ENCODE measurements around the gene CNTF. TPM values are rescaled to one million over a fixed set of nuclear protein-coding genes. Genes with fewer than 3 reads are reported as not detected.
"Not testable (repeated sequence)": the region's sequence is repeated elsewhere in the genome, so short reads cannot be mapped to it uniquely, and the experiment has no call there.

The CNTF gene, protein sequence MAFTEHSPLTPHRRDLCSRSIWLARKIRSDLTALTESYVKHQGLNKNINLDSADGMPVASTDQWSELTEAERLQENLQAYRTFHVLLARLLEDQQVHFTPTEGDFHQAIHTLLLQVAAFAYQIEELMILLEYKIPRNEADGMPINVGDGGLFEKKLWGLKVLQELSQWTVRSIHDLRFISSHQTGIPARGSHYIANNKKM
- total RNA-seq, result 1.1 and 1.6 TPM in 2 replicates
- long read RNA-seq, result 0 reads

GRCh38 chr11:58622344-58622743 lies at the start of gene CNTF:
Gene CNTF, plus strand, starts transcription at chr11:58622665. Its CDS starts 88 bp downstream, at chr11:58622753.
- H3K9me3 Mint-ChIP-seq (ENCODE audit: unreplicated experiment), result no peaks in the 10 kb centered on the region
- DNase-seq (ENCODE audit: extremely low spot score, unreplicated experiment), result no peak
- peaks cover 62% of the 10 kb centered on the region for H3K36me3 Mint-ChIP-seq (ENCODE audit: unreplicated experiment)
- TF ChIP-seq CTCF (IDR thresholded peaks at IDR 0.05), result no peak
- no peak within 1 kb of the TSS for H3K4me3 Mint-ChIP-seq (ENCODE audit: unreplicated experiment)
- H3K27ac Mint-ChIP-seq (ENCODE audit: unreplicated experiment), result peak within 1 kb of the TSS; percentile 12
- H3K4me1 Mint-ChIP-seq (ENCODE audit: unreplicated experiment), result peaks cover 16% of the 10 kb centered on the region
- no peaks in the 10 kb centered on the region for H3K27me3 Mint-ChIP-seq (ENCODE audit: unreplicated experiment)

DNA sequence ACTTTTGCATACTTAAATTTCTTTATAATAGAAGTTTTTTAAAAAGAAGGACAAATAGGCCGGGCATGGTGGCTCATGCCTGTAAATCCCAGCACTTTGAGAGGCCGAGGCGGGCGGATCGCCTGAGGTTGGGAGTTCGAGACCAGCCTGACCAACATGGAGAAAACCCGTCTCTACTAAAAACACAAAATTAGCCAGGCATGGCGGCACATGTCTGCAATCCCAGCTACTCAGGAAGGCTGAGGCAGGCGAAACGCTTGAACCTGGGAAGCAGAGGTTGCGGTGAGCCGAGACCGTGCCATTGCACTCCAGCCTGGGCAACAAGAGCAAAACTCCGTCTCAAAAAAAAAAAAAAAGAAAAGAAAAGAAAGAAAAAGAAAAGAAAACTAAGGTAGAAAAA lies 49.6 kb upstream of the CNTF start:
- Mint-ChIP-seq H3K4me1 (ENCODE audit: unreplicated experiment) (peaks cover 28% of the 10 kb centered on the region), H3K36me3 (ENCODE audit: unreplicated experiment) (peaks cover 13% of the 10 kb centered on the region), H3K27ac (ENCODE audit: unreplicated experiment) (peak overlapping the region; percentile 67)
- not testable (repeated sequence) for H3K27me3 Mint-ChIP-seq (ENCODE audit: unreplicated experiment); H3K9me3 Mint-ChIP-seq (ENCODE audit: unreplicated experiment); H3K4me3 Mint-ChIP-seq (ENCODE audit: unreplicated experiment); DNase-seq (ENCODE audit: extremely low spot score, unreplicated experiment)

DNA sequence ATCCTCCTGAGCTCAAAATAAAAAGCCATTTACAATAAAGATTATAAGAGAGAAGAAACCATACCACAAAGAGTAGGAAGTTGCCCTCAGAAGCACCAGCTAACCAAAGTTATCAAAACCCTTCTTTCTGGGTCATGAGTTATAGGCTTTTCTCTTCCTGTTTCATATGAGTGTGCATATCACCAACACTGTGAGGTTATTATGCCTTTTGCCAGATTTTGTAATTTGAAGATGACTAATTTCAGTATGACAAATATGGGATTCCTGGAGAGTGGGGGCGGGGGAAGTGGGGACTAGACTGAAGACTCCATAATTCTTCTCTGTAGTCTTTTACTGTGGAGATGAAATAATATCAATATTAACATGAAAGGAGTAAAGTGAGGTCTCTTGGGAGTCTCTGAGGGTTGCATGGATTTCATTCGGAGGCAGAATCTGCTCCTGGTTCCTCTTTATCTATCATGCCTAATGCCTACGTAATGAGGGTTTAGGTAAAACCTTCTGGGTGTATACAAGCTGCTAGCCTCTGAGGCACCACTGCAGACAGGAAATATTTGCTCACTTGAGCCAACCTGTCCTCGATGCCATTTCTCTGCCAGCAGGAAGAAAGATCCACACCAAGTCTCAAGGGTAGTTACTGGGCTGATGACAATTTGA lies 48.9 kb upstream of the CNTF start:
- Mint-ChIP-seq H3K27ac (ENCODE audit: unreplicated experiment) (peak overlapping the region; percentile 67), H3K27me3 (ENCODE audit: unreplicated experiment) (no peaks in the 10 kb centered on the region), H3K4me3 (ENCODE audit: unreplicated experiment) (no peak overlapping the region), H3K9me3 (ENCODE audit: unreplicated experiment) (no peaks in the 10 kb centered on the region), H3K4me1 (ENCODE audit: unreplicated experiment) (peaks cover 28% of the 10 kb centered on the region), H3K36me3 (ENCODE audit: unreplicated experiment) (peaks cover 9% of the 10 kb centered on the region)
- TF ChIP-seq CTCF (IDR thresholded peaks at IDR 0.05), result no peak
- no peak for DNase-seq (ENCODE audit: extremely low spot score, unreplicated experiment)

- no peak overlapping the region for H3K4me3 Mint-ChIP-seq (ENCODE audit: unreplicated experiment)
- no peaks in the 10 kb centered on the region for H3K27me3 Mint-ChIP-seq (ENCODE audit: unreplicated experiment)
- H3K4me1 Mint-ChIP-seq (ENCODE audit: unreplicated experiment), result peaks cover 28% of the 10 kb centered on the region
- TF ChIP-seq CTCF (IDR thresholded peaks at IDR 0.05), result no peak
- DNase-seq (ENCODE audit: extremely low spot score, unreplicated experiment), result no peak
- H3K36me3 Mint-ChIP-seq (ENCODE audit: unreplicated experiment), result peaks cover 4% of the 10 kb centered on the region
- H3K27ac Mint-ChIP-seq (ENCODE audit: unreplicated experiment), result no peak overlapping the region
- no peaks in the 10 kb centered on the region for H3K9me3 Mint-ChIP-seq (ENCODE audit: unreplicated experiment)
These were observed 47.6 kb upstream of the CNTF start for GRCh38 chr11:58574881-58575280.

- no peak for TF ChIP-seq CTCF (IDR thresholded peaks at IDR 0.05)
- Mint-ChIP-seq H3K4me3 (ENCODE audit: unreplicated experiment) (no peak within 1 kb of the TSS), H3K36me3 (ENCODE audit: unreplicated experiment) (peaks cover under 1% of the 10 kb centered on the region), H3K27me3 (ENCODE audit: unreplicated experiment) (no peaks in the 10 kb centered on the region), H3K27ac (ENCODE audit: unreplicated experiment) (peak within 1 kb of the TSS; percentile 99), H3K9me3 (ENCODE audit: unreplicated experiment) (no peaks in the 10 kb centered on the region), H3K4me1 (ENCODE audit: unreplicated experiment) (peaks cover 32% of the 10 kb centered on the region)
- DNase-seq (ENCODE audit: extremely low spot score, unreplicated experiment), result no peak
These were observed 47.0 kb upstream of the CNTF start, which contains the start of gene LPXN for GRCh38 chr11:58575377-58576020. Gene LPXN, minus strand, starts transcription at chr11:58575856. Its CDS starts 84 bp downstream, at chr11:58575772.
